HepG2 (cell line): ENCODE data around the gene PTGIS. TPM values are rescaled to one million over a fixed set of nuclear protein-coding genes. Genes with fewer than 3 reads are reported as not detected.

ENCODE experiments used
- ATF4 ChIP-seq, 2 experiments: fragments of 450-650 bp in 1 of 2; sonication (generic) in 1 of 2; formaldehyde crosslinking; IDR thresholded peaks; 2 replicates each; pipeline versions ENCODE4 v1.5.0 to v1.8.0; 2020 to 2022; ENCODE audit warnings: mild to moderate bottlenecking in 1 of 2, missing genetic modification reagents in 1 of 2
- MLX ChIP-seq: IDR thresholded peaks from 2 replicates; pipeline ENCODE4 v1.6.1; 2016
- PCBP2 ChIP-seq: fragments of 200-400 bp; formaldehyde crosslinking; optimal IDR thresholded peaks from 2 replicates; pipeline ENCODE3; 2018; ENCODE audit warnings: low read length, low read depth; ENCODE audit not compliant: poor library complexity, severe bottlenecking
- PRMT3 ChIP-seq: sonication (generic); formaldehyde crosslinking; IDR thresholded peaks from 2 replicates; pipeline ENCODE4 v1.8.1; 2022; ENCODE audit warnings: low read depth, mild to moderate bottlenecking, moderate library complexity, missing genetic modification reagents, borderline replicate concordance
- RAD21 ChIP-seq: fragments of 450-650 bp; formaldehyde crosslinking; IDR thresholded peaks from 2 replicates; pipeline ENCODE4 v1.5.0; 2020; ENCODE audit warnings: mild to moderate bottlenecking
- RBAK ChIP-seq: sonication (generic); formaldehyde crosslinking; IDR thresholded peaks from 2 replicates; pipeline ENCODE4 v1.5.1; 2020; ENCODE audit warnings: mild to moderate bottlenecking, missing genetic modification reagents
- RXRA ChIP-seq: sonication (generic); formaldehyde crosslinking; IDR thresholded peaks from 2 replicates; pipeline ENCODE4 v1.5.1; 2020; ENCODE audit warnings: missing genetic modification reagents
- SRY ChIP-seq: sonication (generic); formaldehyde crosslinking; IDR thresholded peaks from 2 replicates; pipeline ENCODE4 v1.8.0; 2022; ENCODE audit warnings: mild to moderate bottlenecking, missing genetic modification reagents
- ZBED4 ChIP-seq: sonication (generic); formaldehyde crosslinking; IDR thresholded peaks from 2 replicates; pipeline ENCODE4 v1.4.0; 2020; ENCODE audit warnings: missing genetic modification reagents, borderline replicate concordance
- ZBTB42 ChIP-seq: sonication (generic); formaldehyde crosslinking; IDR thresholded peaks from 2 replicates; pipeline ENCODE4 v1.5.0; 2020; ENCODE audit warnings: mild to moderate bottlenecking, missing genetic modification reagents
- ZNF160 ChIP-seq: sonication (generic); formaldehyde crosslinking; IDR thresholded peaks from 2 replicates; pipeline ENCODE4 v1.8.0; 2022; ENCODE audit warnings: mild to moderate bottlenecking, inconsistent platforms, missing genetic modification reagents
- ZNF350 ChIP-seq: sonication (generic); formaldehyde crosslinking; IDR thresholded peaks from 2 replicates; pipeline ENCODE4 v1.4.0; 2020; ENCODE audit warnings: mild to moderate bottlenecking, low read depth, missing genetic modification reagents, borderline replicate concordance
- ZNF512B ChIP-seq: sonication (generic); formaldehyde crosslinking; IDR thresholded peaks from 2 replicates; pipeline ENCODE4 v1.5.1; 2020; ENCODE audit warnings: missing genetic modification reagents, mild to moderate bottlenecking, borderline replicate concordance
- ZNF577 ChIP-seq: sonication (generic); formaldehyde crosslinking; IDR thresholded peaks from 2 replicates; pipeline ENCODE4 v1.4.0; 2020; ENCODE audit warnings: mild to moderate bottlenecking, low read depth, missing genetic modification reagents, borderline replicate concordance
- polyA plus RNA-seq, 8 experiments: library from polyadenylated mRNA; depleted of rRNA in 3 of 8; stranded (reverse) in 7 of 8; unstranded in 1 of 8; fragments of >200 nt; fragmentation: Illumina TruSeq in 4 of 8; extraction: Trizol in 4 of 8; gene quantifications; 2 replicates each; pipeline versions ENCODE4 v1.2.1 to v1.2.3, GENCODE V29; 2011 to 2016; ENCODE audit warnings: low read depth in 4 of 8, missing spikeins in 1 of 8, mixed read lengths in 1 of 8; ENCODE audit not compliant: insufficient read depth in 1 of 8
- total RNA-seq, 5 experiments: library from RNA; depleted of rRNA; stranded (reverse); fragments of >200 nt; fragmentation: Illumina TruSeq; extraction: Trizol; gene quantifications; 2 replicates each; pipeline ENCODE4 v1.2.3, GENCODE V29; 2016; ENCODE audit warnings: low read depth in 1 of 5
- TF ChIP-seq, protein P1 (sequence below): sonication (generic); formaldehyde crosslinking; IDR thresholded peaks from 2 replicates; pipeline ENCODE4 v1.5.1; 2020; ENCODE audit warnings: missing genetic modification reagents, mild to moderate bottlenecking, borderline replicate concordance
- TF ChIP-seq, protein P2 (sequence below): sonication (generic); formaldehyde crosslinking; IDR thresholded peaks from 2 replicates; pipeline ENCODE4 v1.4.0; 2020; ENCODE audit warnings: missing genetic modification reagents
- TF ChIP-seq, protein P3 (sequence below): sonication (generic); formaldehyde crosslinking; IDR thresholded peaks from 2 replicates; pipeline ENCODE4 v1.4.0; 2020; ENCODE audit warnings: mild to moderate bottlenecking, missing genetic modification reagents

The PTGIS gene
- total and polyA plus RNA-seq, 2 of the 13 experiments (the other 11 are each of a cell fraction or from before 2014, with no cell fraction given) = not detected

- no peak for TF ChIP-seq ZBED4 (CRISPR knock-in tag)
- TF ChIP-seq PCBP2 = no peak
- TF ChIP-seq ZNF577 (CRISPR knock-in tag) = no peak
- TF ChIP-seq RXRA (CRISPR knock-in tag) = no peak
- TF ChIP-seq, protein P1, sequence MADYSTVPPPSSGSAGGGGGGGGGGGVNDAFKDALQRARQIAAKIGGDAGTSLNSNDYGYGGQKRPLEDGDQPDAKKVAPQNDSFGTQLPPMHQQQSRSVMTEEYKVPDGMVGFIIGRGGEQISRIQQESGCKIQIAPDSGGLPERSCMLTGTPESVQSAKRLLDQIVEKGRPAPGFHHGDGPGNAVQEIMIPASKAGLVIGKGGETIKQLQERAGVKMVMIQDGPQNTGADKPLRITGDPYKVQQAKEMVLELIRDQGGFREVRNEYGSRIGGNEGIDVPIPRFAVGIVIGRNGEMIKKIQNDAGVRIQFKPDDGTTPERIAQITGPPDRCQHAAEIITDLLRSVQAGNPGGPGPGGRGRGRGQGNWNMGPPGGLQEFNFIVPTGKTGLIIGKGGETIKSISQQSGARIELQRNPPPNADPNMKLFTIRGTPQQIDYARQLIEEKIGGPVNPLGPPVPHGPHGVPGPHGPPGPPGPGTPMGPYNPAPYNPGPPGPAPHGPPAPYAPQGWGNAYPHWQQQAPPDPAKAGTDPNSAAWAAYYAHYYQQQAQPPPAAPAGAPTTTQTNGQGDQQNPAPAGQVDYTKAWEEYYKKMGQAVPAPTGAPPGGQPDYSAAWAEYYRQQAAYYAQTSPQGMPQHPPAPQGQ (CRISPR knock-in tag) = no peak
- TF ChIP-seq, protein P2, sequence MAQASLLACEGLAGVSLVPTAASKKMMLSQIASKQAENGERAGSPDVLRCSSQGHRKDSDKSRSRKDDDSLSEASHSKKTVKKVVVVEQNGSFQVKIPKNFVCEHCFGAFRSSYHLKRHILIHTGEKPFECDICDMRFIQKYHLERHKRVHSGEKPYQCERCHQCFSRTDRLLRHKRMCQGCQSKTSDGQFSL (CRISPR knock-in tag) = no peak
- TF ChIP-seq SRY (CRISPR knock-in tag) = no peak
- 0 out of 4 replicates have a peak, but pooled peaks of 1 of the 2 experiments have one; percentile 20 for TF ChIP-seq ATF4 (CRISPR knock-in tag; IDR thresholded peaks at IDR 0.05)
- no peak for TF ChIP-seq PRMT3 (CRISPR knock-in tag)
- no peak for TF ChIP-seq ZNF350 (CRISPR knock-in tag)
- no peak for TF ChIP-seq MLX (CRISPR knock-in tag)
- TF ChIP-seq ZNF160 = no peak
- no peak for TF ChIP-seq ZNF512B
- no peak for TF ChIP-seq ZBTB42 (CRISPR knock-in tag)
- TF ChIP-seq, protein P3, sequence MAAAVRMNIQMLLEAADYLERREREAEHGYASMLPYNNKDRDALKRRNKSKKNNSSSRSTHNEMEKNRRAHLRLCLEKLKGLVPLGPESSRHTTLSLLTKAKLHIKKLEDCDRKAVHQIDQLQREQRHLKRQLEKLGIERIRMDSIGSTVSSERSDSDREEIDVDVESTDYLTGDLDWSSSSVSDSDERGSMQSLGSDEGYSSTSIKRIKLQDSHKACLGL = no peak
- no peak for TF ChIP-seq RBAK
- TF ChIP-seq RAD21 = no peak
These were observed 30.0 kb upstream of the PTGIS start (continued) for GRCh38 chr20:49597825-49598395.
